ENCODE results near the gene SMIM7.
A peak's percentile ranks its signal among the peaks of the same experiment; 100 is the strongest.
"Not testable (repeated sequence)": the region's sequence is repeated elsewhere in the genome, so short reads cannot be mapped to it uniquely, and the experiment has no call there.

SMIM7 gene

GRCh38 chr19:16673839-16674238 is 13.9 kb upstream of the SMIM7 start:
- H3K27ac ChIP-seq (ENCODE audit: low read depth, low read length) = not testable (repeated sequence)

GRCh38 chr19:16673231-16673630 is 13.3 kb upstream of the SMIM7 start:
- H3K4me1 ChIP-seq (ENCODE audit: insufficient read depth, low read length) = no peaks in the 10 kb centered on the region
- no peaks in the 10 kb centered on the region for H3K9me3 ChIP-seq (ENCODE audit: low read length)
- H3K9ac ChIP-seq (ENCODE audit: low read length) = no peak overlapping the region
- no peak overlapping the region for H3K27ac ChIP-seq (ENCODE audit: low read depth, low read length)
- no peaks in the 10 kb centered on the region for H3K27me3 ChIP-seq (ENCODE audit: control insufficient read depth in 1 of 2, insufficient read depth in 2 of 2, low read length in 2 of 2)
- no peak overlapping the region for H3K4me3 ChIP-seq (ENCODE audit: low read depth in 1 of 2, low read length in 2 of 2)
- no peaks in the 10 kb centered on the region for H3K36me3 ChIP-seq (ENCODE audit: insufficient read depth, low read length)

More at GRCh38 chr19:16673839-16674238, 13.9 kb upstream of the SMIM7 start:
- H3K9me3 ChIP-seq (ENCODE audit: low read length); H3K36me3 ChIP-seq (ENCODE audit: insufficient read depth, low read length); H3K9ac ChIP-seq (ENCODE audit: low read length); H3K4me3 ChIP-seq (ENCODE audit: low read depth in 1 of 2, low read length in 2 of 2); H3K27me3 ChIP-seq (ENCODE audit: control insufficient read depth in 1 of 2, insufficient read depth in 2 of 2, low read length in 2 of 2); H3K4me1 ChIP-seq (ENCODE audit: insufficient read depth, low read length): not testable (repeated sequence)

- no peaks in the 10 kb centered on the region for H3K4me1 ChIP-seq (ENCODE audit: insufficient read depth, low read length)
- H3K36me3 ChIP-seq (ENCODE audit: insufficient read depth, low read length) = no peaks in the 10 kb centered on the region
- H3K27me3 ChIP-seq (ENCODE audit: control insufficient read depth in 1 of 2, insufficient read depth in 2 of 2, low read length in 2 of 2) = no peaks in the 10 kb centered on the region
- H3K9me3 ChIP-seq (ENCODE audit: low read length) = no peaks in the 10 kb centered on the region
- H3K4me3 ChIP-seq (ENCODE audit: low read depth in 1 of 2, low read length in 2 of 2) = no peak overlapping the region
- H3K27ac ChIP-seq (ENCODE audit: low read depth, low read length) = no peak overlapping the region
- H3K9ac ChIP-seq (ENCODE audit: low read length) = no peak overlapping the region
These were observed 11.8 kb upstream of the SMIM7 start for GRCh38 chr19:16671652-16672274.

- H3K4me1 ChIP-seq (ENCODE audit: insufficient read depth, low read length) = no peaks in the 10 kb centered on the region
- no peak overlapping the region for H3K27ac ChIP-seq (ENCODE audit: low read depth, low read length)
- H3K36me3 ChIP-seq (ENCODE audit: insufficient read depth, low read length) = no peaks in the 10 kb centered on the region
- H3K27me3 ChIP-seq (ENCODE audit: control insufficient read depth in 1 of 2, insufficient read depth in 2 of 2, low read length in 2 of 2) = no peaks in the 10 kb centered on the region
- H3K9ac ChIP-seq (ENCODE audit: low read length) = no peak overlapping the region
- H3K4me3 ChIP-seq (ENCODE audit: low read depth in 1 of 2, low read length in 2 of 2) = no peak overlapping the region
- no peaks in the 10 kb centered on the region for H3K9me3 ChIP-seq (ENCODE audit: low read length)
These were observed 10.3 kb upstream of the SMIM7 start for GRCh38 chr19:16670291-16670690.

- not testable (repeated sequence) for H3K27me3 ChIP-seq (ENCODE audit: control insufficient read depth in 1 of 2, insufficient read depth in 2 of 2, low read length in 2 of 2)
These were observed 8.8 kb upstream of the SMIM7 start for GRCh38 chr19:16668702-16669101.

GRCh38 chr19:16668176-16668575 is 8.2 kb upstream of the SMIM7 start:
- no peaks in the 10 kb centered on the region for H3K27me3 ChIP-seq (ENCODE audit: control insufficient read depth in 1 of 2, insufficient read depth in 2 of 2, low read length in 2 of 2)
- H3K36me3 ChIP-seq (ENCODE audit: insufficient read depth, low read length) = no peaks in the 10 kb centered on the region
- H3K27ac ChIP-seq (ENCODE audit: low read depth, low read length) = no peak overlapping the region
- no peaks in the 10 kb centered on the region for H3K4me1 ChIP-seq (ENCODE audit: insufficient read depth, low read length)
- H3K4me3 ChIP-seq (ENCODE audit: low read depth in 1 of 2, low read length in 2 of 2) = no peak overlapping the region
- no peaks in the 10 kb centered on the region for H3K9me3 ChIP-seq (ENCODE audit: low read length)
- no peak overlapping the region for H3K9ac ChIP-seq (ENCODE audit: low read length)

More at GRCh38 chr19:16668702-16669101, 8.8 kb upstream of the SMIM7 start:
- not testable (repeated sequence) for H3K9ac ChIP-seq (ENCODE audit: low read length); H3K27ac ChIP-seq (ENCODE audit: low read depth, low read length); H3K9me3 ChIP-seq (ENCODE audit: low read length); H3K4me3 ChIP-seq (ENCODE audit: low read depth in 1 of 2, low read length in 2 of 2); H3K4me1 ChIP-seq (ENCODE audit: insufficient read depth, low read length); H3K36me3 ChIP-seq (ENCODE audit: insufficient read depth, low read length)

- peaks cover 24% of the 10 kb centered on the region for H3K36me3 ChIP-seq (ENCODE audit: insufficient read depth, low read length)
- no peaks in the 10 kb centered on the region for H3K27me3 ChIP-seq (ENCODE audit: control insufficient read depth in 1 of 2, insufficient read depth in 2 of 2, low read length in 2 of 2)
- no peak overlapping the region for H3K9ac ChIP-seq (ENCODE audit: low read length)
- peak overlapping the region; percentile 80 for H3K27ac ChIP-seq (ENCODE audit: low read depth, low read length)
- no peaks in the 10 kb centered on the region for H3K9me3 ChIP-seq (ENCODE audit: low read length)
- H3K4me1 ChIP-seq (ENCODE audit: insufficient read depth, low read length) = peaks cover 22% of the 10 kb centered on the region
- peak overlapping the region; percentile 65 to 96 for H3K4me3 ChIP-seq (ENCODE audit: low read depth in 1 of 2, low read length in 2 of 2)
These were observed 1.6 kb upstream of the SMIM7 start for GRCh38 chr19:16661480-16662034.

- Histone ChIP-seq H3K4me1 (ENCODE audit: insufficient read depth, low read length) (peaks cover 22% of the 10 kb centered on the region), H3K9ac (ENCODE audit: low read length) (peak within 1 kb of the TSS; percentile 84), H3K27ac (ENCODE audit: low read depth, low read length) (peak within 1 kb of the TSS; percentile 93), H3K36me3 (ENCODE audit: insufficient read depth, low read length) (peaks cover 30% of the 10 kb centered on the region), H3K9me3 (ENCODE audit: low read length) (no peaks in the 10 kb centered on the region), H3K27me3 (ENCODE audit: control insufficient read depth in 1 of 2, insufficient read depth in 2 of 2, low read length in 2 of 2) (no peaks in the 10 kb centered on the region), H3K4me3 (ENCODE audit: low read depth in 1 of 2, low read length in 2 of 2) (peak within 1 kb of the TSS; percentile 87 to 96)
These were observed 977 bp upstream of the SMIM7 start, which contains the start of gene TMEM38A for GRCh38 chr19:16660763-16661479. TMEM38A (plus strand) TSS chr19:16661139; CDS start chr19:16661218, 79 bp downstream.

GRCh38 chr19:16659464-16659831 is 496 bp downstream of the SMIM7 start:
- H3K36me3 ChIP-seq (ENCODE audit: insufficient read depth, low read length) = peaks cover 44% of the 10 kb centered on the region
- H3K9ac ChIP-seq (ENCODE audit: low read length) = peak overlapping the region; percentile 84
- no peaks in the 10 kb centered on the region for H3K9me3 ChIP-seq (ENCODE audit: low read length)
- H3K27ac ChIP-seq (ENCODE audit: low read depth, low read length) = peak overlapping the region; percentile 80
- H3K4me1 ChIP-seq (ENCODE audit: insufficient read depth, low read length) = peaks cover 22% of the 10 kb centered on the region
- H3K4me3 ChIP-seq (ENCODE audit: low read depth in 1 of 2, low read length in 2 of 2) = peak overlapping the region; percentile 87 to 96
- H3K27me3 ChIP-seq (ENCODE audit: control insufficient read depth in 1 of 2, insufficient read depth in 2 of 2, low read length in 2 of 2) = no peaks in the 10 kb centered on the region

GRCh38 chr19:16657384-16657783 is 2.6 kb downstream of the SMIM7 start:
- peaks cover 65% of the 10 kb centered on the region for H3K36me3 ChIP-seq (ENCODE audit: insufficient read depth, low read length)
- no peak overlapping the region for H3K9ac ChIP-seq (ENCODE audit: low read length)
- H3K9me3 ChIP-seq (ENCODE audit: low read length) = no peaks in the 10 kb centered on the region
- no peak overlapping the region for H3K27ac ChIP-seq (ENCODE audit: low read depth, low read length)
- peaks cover 22% of the 10 kb centered on the region for H3K4me1 ChIP-seq (ENCODE audit: insufficient read depth, low read length)
- H3K27me3 ChIP-seq (ENCODE audit: control insufficient read depth in 1 of 2, insufficient read depth in 2 of 2, low read length in 2 of 2) = no peaks in the 10 kb centered on the region
- H3K4me3 ChIP-seq (ENCODE audit: low read depth in 1 of 2, low read length in 2 of 2) = no peak overlapping the region

- Histone ChIP-seq H3K27ac (ENCODE audit: low read depth, low read length) (no peak overlapping the region), H3K9ac (ENCODE audit: low read length) (no peak overlapping the region), H3K4me3 (ENCODE audit: low read depth in 1 of 2, low read length in 2 of 2) (no peak overlapping the region), H3K36me3 (ENCODE audit: insufficient read depth, low read length) (peaks cover 82% of the 10 kb centered on the region), H3K4me1 (ENCODE audit: insufficient read depth, low read length) (peaks cover 15% of the 10 kb centered on the region), H3K27me3 (ENCODE audit: control insufficient read depth in 1 of 2, insufficient read depth in 2 of 2, low read length in 2 of 2) (no peaks in the 10 kb centered on the region), H3K9me3 (ENCODE audit: low read length) (no peaks in the 10 kb centered on the region)
These were observed 4.2 kb downstream of the SMIM7 start for GRCh38 chr19:16655727-16656126.

Measured in muscle layer of colon (tissue), 2 donors.